NCI-H2107 (cell line): ENCODE data around the gene SLAMF1.
"Not testable (repeated sequence)": the region's sequence is repeated elsewhere in the genome, so short reads cannot be mapped to it uniquely, and the experiment has no call there.

ENCODE experiments used
- DNase-seq: peaks from one replicate; lab custom pipeline; 2025; lab: John Stamatoyannopoulos, UW

Gene SLAMF1

GRCh38 chr1:160559437-160559836 is 87.4 kb downstream of the SLAMF1 start:
- not testable (repeated sequence) for DNase-seq

GRCh38 chr1:160558660-160559380 is 88.0 kb downstream of the SLAMF1 start:
- DNase-seq: no peak
